H1 (cell line): ENCODE measurements around the gene DDAH2. TPM values are rescaled to one million over a fixed set of nuclear protein-coding genes. Genes with fewer than 3 reads are reported as not detected.

Experiments used
- BACH1 ChIP-seq: IDR thresholded peaks from 2 replicates; pipeline ENCODE4 v1.6.1; 2012; ENCODE audit warnings: low read length, improper control_type of control experiment
- HDAC2 ChIP-seq, 2 experiments: fragments of 300-600 bp in 1 of 2; sonication (generic) in 1 of 2; IDR thresholded peaks; 2 replicates each; pipeline ENCODE4 v1.6.1; 2011 to 2012; ENCODE audit warnings: low read depth in 2 of 2, low read length in 2 of 2, mild to moderate bottlenecking in 2 of 2, moderate library complexity in 2 of 2, borderline replicate concordance in 1 of 2, inconsistent platforms in 1 of 2
- KDM5A ChIP-seq: fragments of 200-600 bp; IDR thresholded peaks from 2 replicates; pipeline ENCODE4 v1.7.1; 2012; ENCODE audit warnings: mild to moderate bottlenecking, low read length, inconsistent platforms, mixed read lengths
- polyA plus RNA-seq, 7 experiments: library from polyadenylated mRNA; depleted of rRNA in 3 of 7; stranded (reverse) in 5 of 7; unstranded in 2 of 7; fragments of >200 nt in 5 of 7; fragments of 200-250 nt in 2 of 7; gene quantifications; 1 replicate in 5 of 7; 2 replicates in 1 of 7; 4 replicates in 1 of 7; pipeline versions ENCODE4 v1.2.1 to v1.2.3, GENCODE V29; 2011 to 2013; ENCODE audit warnings: missing spikeins in 2 of 7, mixed read lengths in 2 of 7
- total RNA-seq: library from RNA; stranded (reverse); fragmentation: NEBNext Ultra II Directional; extraction: Animal tissue kit (Norgen Biotek cat#: 25700); gene quantifications from 2 replicates; pipeline ENCODE4 v1.2.1, GENCODE V29; 2021
- TF ChIP-seq, protein P1 (sequence below): fragments of 300-600 bp; sonication (generic); IDR thresholded peaks from 2 replicates; pipeline ENCODE4 v1.7.1; 2012; ENCODE audit warnings: low read length, moderate library complexity, mild to moderate bottlenecking, inconsistent platforms; ENCODE audit not compliant: insufficient replicate concordance
- TF ChIP-seq, protein P2 (sequence below): IDR thresholded peaks from 2 replicates; pipeline ENCODE4 v1.6.1; 2012; ENCODE audit warnings: inconsistent platforms
- TF ChIP-seq, protein P3 (sequence below): IDR thresholded peaks from 2 replicates; pipeline ENCODE4 v1.6.1; 2011; ENCODE audit warnings: low read depth, mild to moderate bottlenecking, low read length; ENCODE audit not compliant: insufficient read depth

DDAH2 gene
- total and polyA plus RNA-seq, 2 of the 8 experiments (the other 6 are each of a cell fraction or from before 2014, with no cell fraction given), result 53.3 to 73.5 TPM

DNA sequence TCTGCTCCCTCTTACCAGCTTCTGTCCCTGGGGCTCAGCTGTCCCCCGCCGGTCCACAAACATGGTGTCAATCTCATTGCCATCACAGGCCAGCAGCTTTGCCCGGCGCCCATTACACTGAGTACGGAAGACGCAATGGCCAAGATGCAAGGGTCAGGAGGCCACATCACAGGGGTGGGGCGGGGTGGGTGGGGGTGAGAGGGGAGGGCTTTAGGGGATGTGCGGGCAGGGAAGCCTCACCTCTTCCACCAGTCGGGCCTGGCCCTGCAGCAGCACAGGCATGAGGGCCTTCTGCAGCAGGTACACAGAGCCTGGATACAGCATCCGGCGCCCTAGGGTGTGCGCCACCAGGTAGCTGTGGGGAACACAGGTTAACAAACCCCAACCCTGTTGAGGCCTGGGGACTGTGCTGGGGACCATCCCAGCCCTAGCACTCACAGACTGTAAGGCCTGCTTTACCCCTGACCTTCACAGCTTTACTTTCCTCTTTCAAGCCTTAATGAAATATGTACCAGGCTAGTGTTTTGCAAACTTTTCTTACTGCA, 37.5 kb downstream of the DDAH2 start (continued):
- TF ChIP-seq, protein P1, sequence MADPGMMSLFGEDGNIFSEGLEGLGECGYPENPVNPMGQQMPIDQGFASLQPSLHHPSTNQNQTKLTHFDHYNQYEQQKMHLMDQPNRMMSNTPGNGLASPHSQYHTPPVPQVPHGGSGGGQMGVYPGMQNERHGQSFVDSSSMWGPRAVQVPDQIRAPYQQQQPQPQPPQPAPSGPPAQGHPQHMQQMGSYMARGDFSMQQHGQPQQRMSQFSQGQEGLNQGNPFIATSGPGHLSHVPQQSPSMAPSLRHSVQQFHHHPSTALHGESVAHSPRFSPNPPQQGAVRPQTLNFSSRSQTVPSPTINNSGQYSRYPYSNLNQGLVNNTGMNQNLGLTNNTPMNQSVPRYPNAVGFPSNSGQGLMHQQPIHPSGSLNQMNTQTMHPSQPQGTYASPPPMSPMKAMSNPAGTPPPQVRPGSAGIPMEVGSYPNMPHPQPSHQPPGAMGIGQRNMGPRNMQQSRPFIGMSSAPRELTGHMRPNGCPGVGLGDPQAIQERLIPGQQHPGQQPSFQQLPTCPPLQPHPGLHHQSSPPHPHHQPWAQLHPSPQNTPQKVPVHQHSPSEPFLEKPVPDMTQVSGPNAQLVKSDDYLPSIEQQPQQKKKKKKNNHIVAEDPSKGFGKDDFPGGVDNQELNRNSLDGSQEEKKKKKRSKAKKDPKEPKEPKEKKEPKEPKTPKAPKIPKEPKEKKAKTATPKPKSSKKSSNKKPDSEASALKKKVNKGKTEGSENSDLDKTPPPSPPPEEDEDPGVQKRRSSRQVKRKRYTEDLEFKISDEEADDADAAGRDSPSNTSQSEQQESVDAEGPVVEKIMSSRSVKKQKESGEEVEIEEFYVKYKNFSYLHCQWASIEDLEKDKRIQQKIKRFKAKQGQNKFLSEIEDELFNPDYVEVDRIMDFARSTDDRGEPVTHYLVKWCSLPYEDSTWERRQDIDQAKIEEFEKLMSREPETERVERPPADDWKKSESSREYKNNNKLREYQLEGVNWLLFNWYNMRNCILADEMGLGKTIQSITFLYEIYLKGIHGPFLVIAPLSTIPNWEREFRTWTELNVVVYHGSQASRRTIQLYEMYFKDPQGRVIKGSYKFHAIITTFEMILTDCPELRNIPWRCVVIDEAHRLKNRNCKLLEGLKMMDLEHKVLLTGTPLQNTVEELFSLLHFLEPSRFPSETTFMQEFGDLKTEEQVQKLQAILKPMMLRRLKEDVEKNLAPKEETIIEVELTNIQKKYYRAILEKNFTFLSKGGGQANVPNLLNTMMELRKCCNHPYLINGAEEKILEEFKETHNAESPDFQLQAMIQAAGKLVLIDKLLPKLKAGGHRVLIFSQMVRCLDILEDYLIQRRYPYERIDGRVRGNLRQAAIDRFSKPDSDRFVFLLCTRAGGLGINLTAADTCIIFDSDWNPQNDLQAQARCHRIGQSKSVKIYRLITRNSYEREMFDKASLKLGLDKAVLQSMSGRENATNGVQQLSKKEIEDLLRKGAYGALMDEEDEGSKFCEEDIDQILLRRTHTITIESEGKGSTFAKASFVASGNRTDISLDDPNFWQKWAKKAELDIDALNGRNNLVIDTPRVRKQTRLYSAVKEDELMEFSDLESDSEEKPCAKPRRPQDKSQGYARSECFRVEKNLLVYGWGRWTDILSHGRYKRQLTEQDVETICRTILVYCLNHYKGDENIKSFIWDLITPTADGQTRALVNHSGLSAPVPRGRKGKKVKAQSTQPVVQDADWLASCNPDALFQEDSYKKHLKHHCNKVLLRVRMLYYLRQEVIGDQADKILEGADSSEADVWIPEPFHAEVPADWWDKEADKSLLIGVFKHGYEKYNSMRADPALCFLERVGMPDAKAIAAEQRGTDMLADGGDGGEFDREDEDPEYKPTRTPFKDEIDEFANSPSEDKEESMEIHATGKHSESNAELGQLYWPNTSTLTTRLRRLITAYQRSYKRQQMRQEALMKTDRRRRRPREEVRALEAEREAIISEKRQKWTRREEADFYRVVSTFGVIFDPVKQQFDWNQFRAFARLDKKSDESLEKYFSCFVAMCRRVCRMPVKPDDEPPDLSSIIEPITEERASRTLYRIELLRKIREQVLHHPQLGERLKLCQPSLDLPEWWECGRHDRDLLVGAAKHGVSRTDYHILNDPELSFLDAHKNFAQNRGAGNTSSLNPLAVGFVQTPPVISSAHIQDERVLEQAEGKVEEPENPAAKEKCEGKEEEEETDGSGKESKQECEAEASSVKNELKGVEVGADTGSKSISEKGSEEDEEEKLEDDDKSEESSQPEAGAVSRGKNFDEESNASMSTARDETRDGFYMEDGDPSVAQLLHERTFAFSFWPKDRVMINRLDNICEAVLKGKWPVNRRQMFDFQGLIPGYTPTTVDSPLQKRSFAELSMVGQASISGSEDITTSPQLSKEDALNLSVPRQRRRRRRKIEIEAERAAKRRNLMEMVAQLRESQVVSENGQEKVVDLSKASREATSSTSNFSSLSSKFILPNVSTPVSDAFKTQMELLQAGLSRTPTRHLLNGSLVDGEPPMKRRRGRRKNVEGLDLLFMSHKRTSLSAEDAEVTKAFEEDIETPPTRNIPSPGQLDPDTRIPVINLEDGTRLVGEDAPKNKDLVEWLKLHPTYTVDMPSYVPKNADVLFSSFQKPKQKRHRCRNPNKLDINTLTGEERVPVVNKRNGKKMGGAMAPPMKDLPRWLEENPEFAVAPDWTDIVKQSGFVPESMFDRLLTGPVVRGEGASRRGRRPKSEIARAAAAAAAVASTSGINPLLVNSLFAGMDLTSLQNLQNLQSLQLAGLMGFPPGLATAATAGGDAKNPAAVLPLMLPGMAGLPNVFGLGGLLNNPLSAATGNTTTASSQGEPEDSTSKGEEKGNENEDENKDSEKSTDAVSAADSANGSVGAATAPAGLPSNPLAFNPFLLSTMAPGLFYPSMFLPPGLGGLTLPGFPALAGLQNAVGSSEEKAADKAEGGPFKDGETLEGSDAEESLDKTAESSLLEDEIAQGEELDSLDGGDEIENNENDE, result no peak
- TF ChIP-seq BACH1, result no peak
- TF ChIP-seq, protein P2, sequence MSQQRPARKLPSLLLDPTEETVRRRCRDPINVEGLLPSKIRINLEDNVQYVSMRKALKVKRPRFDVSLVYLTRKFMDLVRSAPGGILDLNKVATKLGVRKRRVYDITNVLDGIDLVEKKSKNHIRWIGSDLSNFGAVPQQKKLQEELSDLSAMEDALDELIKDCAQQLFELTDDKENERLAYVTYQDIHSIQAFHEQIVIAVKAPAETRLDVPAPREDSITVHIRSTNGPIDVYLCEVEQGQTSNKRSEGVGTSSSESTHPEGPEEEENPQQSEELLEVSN, result no peak
- TF ChIP-seq, protein P3, sequence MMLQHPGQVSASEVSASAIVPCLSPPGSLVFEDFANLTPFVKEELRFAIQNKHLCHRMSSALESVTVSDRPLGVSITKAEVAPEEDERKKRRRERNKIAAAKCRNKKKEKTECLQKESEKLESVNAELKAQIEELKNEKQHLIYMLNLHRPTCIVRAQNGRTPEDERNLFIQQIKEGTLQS, result no peak
- no peak for TF ChIP-seq KDM5A
- no peak for TF ChIP-seq HDAC2 (IDR thresholded peaks at IDR 0.05; ENCODE audit: borderline replicate concordance in 1 of 2, low read depth in 2 of 2, low read length in 2 of 2)
